ENCODE results near the gene EFHD1. TPM values are rescaled to one million over a fixed set of nuclear protein-coding genes. Genes with fewer than 3 reads are reported as not detected.
A peak's percentile ranks its signal among the peaks of the same experiment; 100 is the strongest.

The EFHD1 gene
- total RNA-seq, 1 donor from 2014 or later, result 175 TPM

DNA sequence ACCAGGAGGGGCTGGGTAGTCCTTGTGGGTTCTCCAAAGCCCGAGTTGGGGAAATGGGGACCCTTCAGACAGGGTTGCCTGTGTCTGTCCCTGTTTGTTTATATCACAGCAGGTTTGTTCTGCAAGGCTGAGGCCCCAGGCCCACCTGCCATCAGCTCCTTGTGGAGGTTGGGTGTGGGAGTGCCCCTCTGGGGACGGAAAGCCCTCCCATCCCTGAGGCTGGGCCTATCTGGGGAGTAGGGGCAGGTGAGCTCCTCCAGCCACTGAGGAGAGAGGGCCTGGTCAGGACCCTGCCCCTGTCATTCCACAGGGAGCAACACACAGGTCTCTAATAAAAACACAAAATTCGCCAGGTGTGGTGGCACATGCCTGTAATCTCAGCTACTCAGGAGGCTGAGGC is 23.3 kb upstream of the EFHD1 start:
- no peak for DNase-seq (ENCODE audit: low spot score)
- H3K9me3 Mint-ChIP-seq (ENCODE audit: low read depth), result no peaks in the 10 kb centered on the region
- H3K27me3 Mint-ChIP-seq (ENCODE audit: low read depth), result no peaks in the 10 kb centered on the region
- TF ChIP-seq, protein P1, sequence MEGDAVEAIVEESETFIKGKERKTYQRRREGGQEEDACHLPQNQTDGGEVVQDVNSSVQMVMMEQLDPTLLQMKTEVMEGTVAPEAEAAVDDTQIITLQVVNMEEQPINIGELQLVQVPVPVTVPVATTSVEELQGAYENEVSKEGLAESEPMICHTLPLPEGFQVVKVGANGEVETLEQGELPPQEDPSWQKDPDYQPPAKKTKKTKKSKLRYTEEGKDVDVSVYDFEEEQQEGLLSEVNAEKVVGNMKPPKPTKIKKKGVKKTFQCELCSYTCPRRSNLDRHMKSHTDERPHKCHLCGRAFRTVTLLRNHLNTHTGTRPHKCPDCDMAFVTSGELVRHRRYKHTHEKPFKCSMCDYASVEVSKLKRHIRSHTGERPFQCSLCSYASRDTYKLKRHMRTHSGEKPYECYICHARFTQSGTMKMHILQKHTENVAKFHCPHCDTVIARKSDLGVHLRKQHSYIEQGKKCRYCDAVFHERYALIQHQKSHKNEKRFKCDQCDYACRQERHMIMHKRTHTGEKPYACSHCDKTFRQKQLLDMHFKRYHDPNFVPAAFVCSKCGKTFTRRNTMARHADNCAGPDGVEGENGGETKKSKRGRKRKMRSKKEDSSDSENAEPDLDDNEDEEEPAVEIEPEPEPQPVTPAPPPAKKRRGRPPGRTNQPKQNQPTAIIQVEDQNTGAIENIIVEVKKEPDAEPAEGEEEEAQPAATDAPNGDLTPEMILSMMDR (IDR thresholded peaks at IDR 0.05), result no peak
- H3K4me1 Mint-ChIP-seq (ENCODE audit: low read depth), result peaks cover 34% of the 10 kb centered on the region
- no peak overlapping the region for H3K4me3 Mint-ChIP-seq (ENCODE audit: unreplicated experiment)
- no peaks in the 10 kb centered on the region for H3K36me3 Mint-ChIP-seq (ENCODE audit: low read depth)
- H3K27ac Mint-ChIP-seq (ENCODE audit: unreplicated experiment), result no peak overlapping the region

DNA sequence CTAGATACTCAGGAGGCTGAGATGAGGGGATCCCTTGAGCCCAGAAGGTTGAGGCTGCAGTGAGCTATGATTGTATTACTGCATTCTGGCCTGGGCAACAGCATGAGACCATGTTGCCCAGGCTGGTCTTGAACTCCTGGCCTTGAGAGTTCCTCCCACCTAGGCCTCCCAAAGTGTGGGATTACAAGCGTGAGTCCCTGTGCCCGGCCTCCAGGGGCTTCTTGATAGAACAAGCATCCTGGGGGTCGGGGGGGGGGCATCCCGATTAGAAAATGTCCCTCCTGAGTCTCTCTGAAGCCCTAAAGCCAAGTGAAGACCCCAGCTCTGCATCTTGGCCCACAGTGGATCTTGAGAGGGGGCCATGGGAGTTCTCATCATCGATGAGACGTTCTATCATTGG is 22.3 kb upstream of the EFHD1 start:
- DNase-seq (ENCODE audit: low spot score), result peak; percentile 55
- Mint-ChIP-seq H3K36me3 (ENCODE audit: low read depth) (no peaks in the 10 kb centered on the region), H3K9me3 (ENCODE audit: low read depth) (no peaks in the 10 kb centered on the region), H3K4me3 (ENCODE audit: unreplicated experiment) (no peak overlapping the region), H3K27me3 (ENCODE audit: low read depth) (no peaks in the 10 kb centered on the region), H3K4me1 (ENCODE audit: low read depth) (peaks cover 34% of the 10 kb centered on the region), H3K27ac (ENCODE audit: unreplicated experiment) (peak overlapping the region; percentile 57)
- TF ChIP-seq, protein P1 (IDR thresholded peaks at IDR 0.05), result no peak

DNA sequence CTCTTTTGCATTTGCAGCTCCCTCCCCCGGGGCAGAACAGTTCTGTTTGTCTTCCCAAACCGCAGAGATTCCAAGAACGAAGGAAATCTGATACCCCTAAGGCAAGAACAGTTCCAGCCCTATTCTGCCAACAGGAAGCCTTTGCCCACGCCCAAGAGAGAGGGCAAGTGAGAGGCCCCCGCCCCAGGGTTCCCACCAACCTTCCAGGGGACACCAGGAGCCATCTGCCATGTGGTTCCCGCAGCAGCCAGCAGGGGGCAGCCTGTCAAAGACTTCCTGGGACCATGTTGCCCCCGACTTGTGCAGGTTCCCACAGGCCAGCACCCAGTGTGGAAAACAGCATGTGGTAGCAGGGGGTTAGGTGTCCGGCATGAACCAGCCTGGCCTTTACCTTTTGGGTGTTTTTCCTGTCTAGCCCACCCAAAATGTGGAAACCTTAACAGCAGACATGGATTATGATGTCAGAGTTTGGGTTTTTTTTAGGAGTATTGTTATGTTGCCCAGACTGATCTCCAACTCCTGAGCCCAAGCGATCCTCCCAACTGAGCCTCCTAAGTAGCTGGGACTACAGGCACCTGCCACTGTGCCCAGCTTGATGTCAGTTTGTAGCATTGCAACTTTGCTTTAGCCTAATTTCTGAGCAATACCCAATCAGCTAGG is 21.7 kb upstream of the EFHD1 start:
- TF ChIP-seq, protein P1 (IDR thresholded peaks at IDR 0.05), result peak; percentile 95
- Mint-ChIP-seq H3K4me3 (ENCODE audit: unreplicated experiment) (no peak overlapping the region), H3K4me1 (ENCODE audit: low read depth) (peaks cover 30% of the 10 kb centered on the region), H3K27me3 (ENCODE audit: low read depth) (no peaks in the 10 kb centered on the region), H3K27ac (ENCODE audit: unreplicated experiment) (peak overlapping the region; percentile 57), H3K9me3 (ENCODE audit: low read depth) (no peaks in the 10 kb centered on the region), H3K36me3 (ENCODE audit: low read depth) (no peaks in the 10 kb centered on the region)
- DNase-seq (ENCODE audit: low spot score), result peak; percentile 95

DNA sequence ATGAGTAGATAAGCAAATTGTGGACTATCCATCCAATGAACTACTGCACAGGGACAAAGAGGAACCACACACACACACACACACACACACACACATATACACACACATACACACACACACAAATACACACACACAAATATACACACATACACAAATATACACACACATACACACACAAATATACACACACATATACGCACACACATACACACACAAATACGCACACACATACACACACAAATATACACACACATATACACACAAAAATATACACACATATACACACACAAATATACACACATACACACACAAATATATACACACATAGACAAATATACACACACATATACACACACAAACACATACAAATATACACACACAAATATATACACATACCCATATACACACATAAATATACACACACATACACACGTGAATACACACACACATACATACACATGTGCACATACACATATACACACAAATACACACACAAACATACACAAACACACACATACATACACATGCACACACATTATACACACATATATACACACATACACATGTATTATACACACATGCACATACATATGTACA is 19.8 kb upstream of the EFHD1 start:
- Mint-ChIP-seq H3K27me3 (ENCODE audit: low read depth) (no peaks in the 10 kb centered on the region), H3K9me3 (ENCODE audit: low read depth) (no peaks in the 10 kb centered on the region), H3K4me3 (ENCODE audit: unreplicated experiment) (no peak overlapping the region), H3K4me1 (ENCODE audit: low read depth) (peaks cover 30% of the 10 kb centered on the region), H3K27ac (ENCODE audit: unreplicated experiment) (no peak overlapping the region), H3K36me3 (ENCODE audit: low read depth) (no peaks in the 10 kb centered on the region)
- no peak for DNase-seq (ENCODE audit: low spot score)
- TF ChIP-seq, protein P1 (IDR thresholded peaks at IDR 0.05), result no peak

DNA sequence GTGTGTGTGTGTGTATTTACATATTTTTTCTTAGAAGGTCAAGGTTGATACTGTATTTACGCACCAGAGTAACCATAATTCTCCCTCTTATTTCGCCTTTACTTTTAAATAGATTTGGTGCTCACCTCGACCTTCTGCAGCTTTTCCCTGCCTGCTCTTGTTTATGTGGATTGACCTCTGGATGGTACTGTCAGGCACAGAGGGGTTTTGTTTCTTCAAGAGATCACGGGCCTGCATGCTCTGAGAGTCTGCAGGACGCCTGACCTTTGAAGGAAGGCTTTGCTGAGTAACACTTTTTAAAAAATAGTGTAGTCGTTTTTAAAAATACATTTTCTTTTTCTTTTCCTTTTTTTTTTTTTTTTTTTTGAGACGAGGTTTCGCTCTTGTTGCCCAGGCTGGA is 18.1 kb upstream of the EFHD1 start:
- no peak for DNase-seq (ENCODE audit: low spot score)
- Mint-ChIP-seq H3K4me1 (ENCODE audit: low read depth) (peaks cover 30% of the 10 kb centered on the region), H3K27me3 (ENCODE audit: low read depth) (no peaks in the 10 kb centered on the region), H3K4me3 (ENCODE audit: unreplicated experiment) (no peak overlapping the region), H3K36me3 (ENCODE audit: low read depth) (no peaks in the 10 kb centered on the region), H3K9me3 (ENCODE audit: low read depth) (no peaks in the 10 kb centered on the region), H3K27ac (ENCODE audit: unreplicated experiment) (no peak overlapping the region)
- TF ChIP-seq, protein P1 (IDR thresholded peaks at IDR 0.05), result no peak
